GM21447 (cell line): Measurements from ENCODE around the gene KDSR.

Experiments used
- ATAC-seq: cut with Tn5 transposase; IDR thresholded peaks from one replicate; pipeline ENCODE4 v1.9.1; 2021; ENCODE audit not compliant: unreplicated experiment

Gene KDSR

GRCh38 chr18:63307551-63308200 lies 59.3 kb downstream of the KDSR start:
- ATAC-seq = no peak

DNA sequence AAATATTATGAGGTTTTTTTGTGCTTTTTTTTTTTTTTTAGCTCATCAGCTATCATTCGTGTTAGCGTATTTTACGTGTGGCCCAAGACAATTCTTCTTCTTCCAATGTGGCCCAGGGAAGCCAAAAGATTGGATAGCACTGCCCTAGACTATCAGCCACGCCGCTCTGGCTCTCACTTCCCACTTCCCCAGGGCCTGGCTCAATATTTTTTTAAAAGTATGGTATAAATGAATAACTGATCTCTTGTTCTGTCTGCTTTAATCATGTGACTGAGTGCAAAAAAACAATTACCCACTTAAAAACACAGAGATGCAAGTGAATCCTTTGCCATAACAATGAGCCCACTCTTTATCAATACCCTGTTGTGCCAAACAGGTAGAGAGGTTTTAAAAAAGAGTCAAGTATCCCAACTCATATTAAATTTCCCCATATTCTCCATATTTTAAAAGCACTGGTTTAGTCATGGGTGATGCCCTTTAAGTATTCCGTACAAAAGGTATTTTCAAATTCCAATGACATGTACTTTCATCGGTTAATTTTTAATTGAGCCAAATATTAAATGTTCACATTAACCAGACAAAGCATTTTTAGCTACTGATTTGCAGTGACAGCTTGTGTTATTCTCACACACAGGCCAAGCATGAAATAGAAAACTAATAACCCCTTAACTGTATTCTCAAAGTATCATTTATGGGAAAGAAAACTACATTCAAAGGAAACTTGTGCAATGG lies 60.0 kb downstream of the KDSR start:
- ATAC-seq = no peak

GRCh38 chr18:63306249-63306648 lies 60.8 kb downstream of the KDSR start:
- no peak for ATAC-seq

DNA sequence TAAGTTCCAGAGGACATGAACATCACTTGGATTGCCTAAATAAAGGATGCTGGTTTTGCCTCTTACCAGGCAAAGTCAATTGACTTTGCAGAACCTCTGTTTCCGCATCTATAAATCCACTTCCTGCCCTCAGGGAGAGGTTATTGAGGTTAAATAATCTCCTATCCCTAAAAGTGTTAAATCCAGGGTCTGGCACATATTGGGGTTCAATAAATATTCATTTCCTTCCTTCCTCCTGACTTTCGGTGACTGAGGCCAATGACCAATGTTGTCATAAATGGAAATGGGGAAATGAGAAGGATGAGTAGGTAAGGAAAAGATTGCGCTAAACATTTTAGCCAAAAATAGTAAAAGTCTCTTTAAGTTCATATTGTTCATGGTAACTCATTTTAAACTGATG lies 63.5 kb downstream of the KDSR start:
- no peak for ATAC-seq

DNA sequence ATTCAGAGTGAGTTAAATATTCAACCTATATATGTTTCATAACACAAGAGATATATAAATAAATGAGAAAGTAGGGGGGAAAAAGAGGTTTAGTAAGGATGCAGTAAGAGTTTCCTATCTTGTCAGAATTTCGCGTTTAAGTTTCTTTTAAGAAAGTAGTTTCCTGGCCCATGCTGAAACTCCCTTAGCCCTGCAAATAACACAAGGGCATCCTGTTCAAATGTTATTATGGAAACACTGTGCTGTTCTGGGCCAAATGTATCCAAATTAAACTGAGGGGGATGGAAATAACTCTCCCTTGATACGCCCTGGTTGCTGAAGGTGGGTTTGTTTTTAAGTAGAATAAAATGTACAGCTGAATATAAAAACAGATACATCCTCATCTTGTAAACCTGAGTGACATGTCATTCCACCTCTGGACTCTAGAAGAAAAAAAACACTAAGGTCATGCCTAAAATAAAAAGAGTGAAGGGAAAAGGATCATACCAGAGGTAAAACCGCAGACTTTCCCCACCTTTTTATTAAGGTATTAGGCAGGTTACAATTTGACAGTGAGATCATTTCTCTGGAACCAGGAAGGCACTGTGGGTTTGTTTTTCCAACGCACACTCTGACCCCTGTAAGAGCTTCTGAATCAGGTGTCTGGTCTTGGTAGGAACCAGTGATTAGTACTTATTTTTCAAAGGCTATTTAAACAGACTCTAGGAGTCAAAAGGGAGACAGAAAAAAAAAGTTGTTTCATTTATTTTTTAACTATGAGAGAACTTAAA lies 64.2 kb downstream of the KDSR start:
- no peak for ATAC-seq

DNA sequence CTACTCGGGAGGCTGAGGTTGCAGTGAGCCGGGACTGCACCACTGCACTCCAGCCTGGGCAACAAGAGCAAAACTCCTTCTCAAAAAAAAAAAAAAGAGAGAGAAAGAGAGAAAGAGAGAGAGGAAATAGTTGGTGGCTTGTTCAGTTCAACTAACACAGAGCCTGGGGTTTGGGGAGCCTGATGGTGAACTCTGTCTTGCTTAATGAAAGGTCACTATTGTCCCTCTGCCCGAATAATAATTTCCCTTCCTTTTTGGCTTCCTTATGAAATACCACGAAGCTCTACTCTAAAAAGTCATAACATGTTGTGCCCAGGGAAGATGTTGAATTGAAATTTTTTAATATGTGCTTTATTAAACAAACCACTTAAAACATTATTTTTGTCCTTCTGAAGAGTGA lies 64.8 kb downstream of the KDSR start:
- ATAC-seq = no peak

- ATAC-seq = no peak
These were observed 65.6 kb downstream of the KDSR start for GRCh38 chr18:63301434-63301833.

- ATAC-seq = peak; percentile 68
These were observed 66.9 kb downstream of the KDSR start for GRCh38 chr18:63299837-63300745.

DNA sequence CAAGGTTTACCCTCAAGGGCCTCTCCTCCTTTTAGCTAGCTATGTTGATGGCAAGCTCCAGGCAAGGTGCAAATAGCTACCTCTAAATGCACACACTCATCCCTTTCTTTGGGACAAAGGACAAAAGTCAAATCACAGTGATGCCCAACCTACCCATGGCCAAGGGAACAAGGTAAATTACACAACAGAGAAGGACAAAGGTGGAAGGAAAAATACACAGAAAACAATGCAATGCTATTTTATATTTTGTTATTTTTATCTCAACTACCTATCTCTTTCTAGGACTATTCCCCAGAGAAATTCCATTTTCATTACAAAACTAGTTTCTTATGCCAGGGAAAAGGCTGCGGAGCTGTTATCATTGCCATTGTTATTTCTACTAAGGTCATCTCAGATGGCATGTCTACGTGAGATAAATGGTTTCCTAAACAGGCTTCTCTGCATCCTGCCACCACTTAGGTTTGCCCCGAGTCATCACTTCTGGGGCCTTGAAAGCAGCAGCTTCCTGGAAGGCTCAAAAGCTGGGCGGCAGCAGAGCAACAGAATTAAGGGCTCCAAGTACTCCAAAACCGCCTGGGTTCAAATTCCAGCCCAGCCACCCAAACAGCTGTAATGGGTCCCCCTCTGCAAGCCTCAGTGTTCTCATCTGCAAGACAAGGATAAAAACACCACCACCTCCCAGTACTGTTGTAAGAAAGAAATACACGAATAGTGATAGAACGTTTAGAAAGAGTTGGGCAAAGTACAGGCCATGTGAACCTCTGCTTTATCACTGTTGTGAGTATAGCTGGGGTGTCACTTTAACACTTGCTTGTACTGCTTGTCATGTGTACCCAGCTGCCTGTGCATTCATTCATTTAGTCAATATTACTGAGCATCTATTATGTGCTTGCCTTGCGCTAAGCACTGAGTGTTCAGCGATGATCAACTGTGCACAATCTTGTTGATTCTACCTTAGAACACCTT lies 68.3 kb downstream of the KDSR start:
- ATAC-seq = no peak

DNA sequence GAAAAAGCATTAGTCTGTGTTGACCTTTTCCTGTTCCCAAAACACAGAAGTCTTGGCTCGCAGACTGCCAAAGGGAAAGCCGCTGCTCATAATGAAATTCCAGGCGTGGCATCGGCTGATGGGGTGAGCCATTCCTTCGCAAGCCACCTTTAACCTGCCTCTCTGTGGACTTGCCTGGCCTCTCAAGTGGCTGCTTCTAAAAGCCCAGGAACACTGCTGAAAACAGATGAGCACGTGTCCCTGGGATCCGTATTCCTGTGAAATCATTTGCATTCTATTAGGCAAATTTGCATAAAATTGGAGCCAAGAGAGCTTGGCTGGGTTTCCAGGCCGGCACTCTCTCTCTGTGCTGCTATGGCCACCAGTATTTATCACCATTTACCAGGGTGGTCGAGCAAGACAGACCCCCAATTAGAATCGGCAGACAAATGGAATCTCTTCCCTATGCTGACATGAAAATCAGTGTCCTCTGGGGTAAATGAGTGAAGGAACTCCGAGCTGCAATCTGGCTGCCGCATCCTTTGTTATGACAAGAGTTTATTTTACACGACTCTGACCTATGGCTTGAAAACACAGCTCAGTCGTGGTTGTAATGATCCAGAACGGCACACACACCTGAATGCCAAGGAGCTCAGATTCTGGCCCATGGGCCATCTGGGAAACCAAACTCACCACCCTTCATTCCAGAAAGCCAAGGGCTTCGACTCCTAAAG lies 69.2 kb downstream of the KDSR start:
- no peak for ATAC-seq

DNA sequence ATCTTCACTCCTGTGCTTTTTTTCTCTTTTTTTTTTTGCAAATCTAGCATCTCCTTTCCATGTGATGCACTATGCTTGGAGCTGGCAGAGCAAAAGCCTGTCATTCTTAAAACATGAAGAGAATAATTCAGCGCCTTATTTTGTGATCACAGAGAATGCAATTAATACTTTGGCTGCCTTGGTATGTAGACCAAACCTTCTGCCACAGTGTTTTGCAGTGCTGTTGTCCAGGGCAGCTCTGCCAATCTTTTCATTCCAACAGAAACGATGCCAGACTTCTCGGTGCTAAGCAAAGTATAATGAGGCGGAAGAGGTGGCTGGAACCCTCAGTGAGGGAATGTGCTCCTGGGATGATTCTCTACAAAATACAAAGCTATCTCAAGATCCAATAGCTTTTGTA lies 73.1 kb downstream of the KDSR start:
- no peak for ATAC-seq

DNA sequence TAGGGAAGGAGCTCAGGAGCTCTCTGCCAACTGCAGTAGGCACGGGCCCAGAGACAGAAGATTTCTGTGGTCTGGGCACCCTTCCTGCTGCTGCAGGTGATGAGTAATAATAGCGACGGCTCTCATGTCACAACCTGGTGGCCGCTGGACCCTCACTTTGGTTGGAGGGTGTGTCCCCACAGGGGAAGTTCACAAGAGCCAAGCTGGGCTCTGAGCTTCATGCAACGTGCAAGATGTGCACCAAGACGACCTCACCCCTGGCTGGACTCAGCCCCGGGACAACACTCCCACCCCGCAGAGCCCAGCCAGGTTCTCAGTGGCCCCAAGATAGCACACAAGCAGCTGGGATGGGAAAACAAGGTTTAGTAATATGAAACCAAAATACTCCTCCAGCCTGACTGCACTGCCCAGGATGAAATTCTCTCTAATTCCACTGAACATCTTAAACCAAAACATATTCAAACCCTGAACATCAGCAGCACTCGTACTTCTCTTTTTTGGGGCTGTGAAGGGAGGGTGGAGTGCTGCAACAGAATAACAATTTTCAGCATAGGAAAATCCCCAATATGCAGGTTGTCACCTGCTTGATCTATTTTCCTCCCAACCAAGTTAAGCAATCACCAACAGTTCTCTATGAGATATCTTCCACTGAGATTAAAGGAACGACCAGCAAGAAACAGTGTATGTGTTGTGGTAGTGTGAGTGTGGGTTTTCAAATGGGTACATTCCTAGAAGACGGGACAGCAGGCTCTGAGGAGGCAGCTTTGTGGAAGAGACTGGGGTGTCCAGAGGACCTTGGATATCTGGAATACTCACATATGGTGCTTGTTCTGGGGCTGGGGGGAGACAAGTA lies 73.9 kb downstream of the KDSR start:
- ATAC-seq = peak; percentile 72

GRCh38 chr18:63291278-63291677 lies 75.7 kb downstream of the KDSR start:
- no peak for ATAC-seq

DNA sequence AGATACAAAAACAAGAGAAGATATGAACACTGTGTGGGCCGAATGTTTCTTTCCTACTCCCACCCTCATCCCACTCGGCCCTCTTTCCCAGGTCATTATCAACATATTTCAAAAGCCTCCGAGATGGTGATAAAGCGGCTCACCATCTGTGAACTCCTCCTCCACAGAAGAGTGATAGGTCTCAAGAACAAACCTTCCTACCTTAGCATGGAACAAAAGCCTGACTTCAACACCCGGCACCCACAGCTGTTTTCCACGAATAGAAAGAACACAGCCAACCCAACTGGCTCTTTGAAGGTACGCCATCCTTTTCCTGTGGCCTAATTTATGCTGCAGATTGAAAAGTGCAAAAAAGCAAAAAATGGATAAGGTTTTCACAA lies 76.2 kb downstream of the KDSR start:
- ATAC-seq = no peak

DNA sequence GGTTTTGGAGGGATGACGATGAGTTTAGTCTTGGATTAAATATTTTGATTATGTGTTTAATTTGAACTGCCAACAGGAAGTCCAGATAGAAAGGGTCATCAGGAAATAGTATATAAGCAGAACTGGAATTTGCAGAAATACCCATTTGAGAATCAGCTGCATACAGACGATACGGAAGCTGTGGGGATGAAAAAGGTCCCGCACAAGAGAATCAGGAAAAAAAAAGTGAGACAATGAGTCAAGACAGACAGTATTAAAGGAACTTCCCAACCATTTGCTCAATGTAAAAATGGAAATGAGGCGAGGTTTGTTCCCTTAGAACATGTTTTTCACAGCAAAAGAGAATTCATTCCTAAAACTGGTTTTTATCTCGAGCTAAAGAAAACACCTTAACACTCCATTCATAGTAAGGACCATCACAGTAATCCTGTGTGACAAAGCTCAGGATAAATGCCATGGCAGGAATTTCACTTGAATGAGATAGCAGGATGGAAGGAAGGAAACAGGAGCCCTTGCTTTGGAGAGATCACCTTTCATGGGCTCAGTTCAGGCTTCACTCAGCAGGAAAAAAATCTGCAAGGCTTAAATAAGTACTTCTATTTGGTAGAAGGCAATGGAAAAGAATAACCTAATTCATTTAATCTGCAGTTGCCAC lies 76.7 kb downstream of the KDSR start:
- ATAC-seq = no peak

DNA sequence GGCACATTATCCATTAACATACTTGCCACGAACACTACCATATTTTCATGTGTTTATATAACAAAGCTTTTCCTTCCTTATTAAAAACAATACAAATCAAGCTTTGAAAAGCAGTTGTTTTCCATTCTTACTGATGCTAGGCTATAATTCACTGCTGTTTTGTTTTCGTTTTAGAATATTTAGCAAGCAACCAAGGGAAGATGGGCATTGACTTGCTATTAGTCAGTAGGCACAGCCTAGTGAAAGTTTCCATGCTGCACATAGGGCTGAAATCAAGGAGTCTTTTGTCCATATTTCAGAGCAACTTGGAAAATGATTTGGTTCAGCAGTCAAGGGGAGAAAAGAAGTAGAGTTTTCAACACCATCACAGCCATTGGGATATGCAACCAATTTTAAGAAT lies 78.7 kb downstream of the KDSR start:
- no peak for ATAC-seq

GRCh38 chr18:63287691-63288220 lies 79.2 kb downstream of the KDSR start:
- no peak for ATAC-seq

DNA sequence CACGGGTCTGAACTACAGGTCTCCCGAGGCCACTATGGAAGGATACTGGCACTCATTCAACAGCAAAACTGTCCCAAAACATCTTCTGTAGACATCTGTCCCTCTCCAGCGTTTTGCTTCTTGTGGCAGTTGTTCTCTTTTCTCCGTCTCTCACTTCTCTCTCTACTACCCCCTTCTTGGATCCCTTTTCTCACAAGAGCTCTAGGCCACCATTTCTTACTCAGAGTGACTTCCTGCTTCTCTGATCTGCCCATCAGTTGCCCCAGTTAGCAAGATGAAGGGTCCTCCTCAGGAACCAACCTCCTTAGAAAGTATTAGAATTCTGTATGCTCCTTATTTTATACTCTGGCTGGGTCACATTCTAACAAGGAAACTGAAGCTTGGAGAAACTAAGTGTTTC lies 80.1 kb downstream of the KDSR start:
- no peak for ATAC-seq
